ENCODE data around the gene ZNF230. TPM values are rescaled to one million over a fixed set of nuclear protein-coding genes. Genes with fewer than 3 reads are reported as not detected.
A peak's percentile ranks its signal among the peaks of the same experiment; 100 is the strongest.

The ZNF230 gene
- polyA plus RNA-seq, 1 donor (not counting 4 experiments of a cell fraction or from before 2014, with no cell fraction given): 2.9 TPM

DNA sequence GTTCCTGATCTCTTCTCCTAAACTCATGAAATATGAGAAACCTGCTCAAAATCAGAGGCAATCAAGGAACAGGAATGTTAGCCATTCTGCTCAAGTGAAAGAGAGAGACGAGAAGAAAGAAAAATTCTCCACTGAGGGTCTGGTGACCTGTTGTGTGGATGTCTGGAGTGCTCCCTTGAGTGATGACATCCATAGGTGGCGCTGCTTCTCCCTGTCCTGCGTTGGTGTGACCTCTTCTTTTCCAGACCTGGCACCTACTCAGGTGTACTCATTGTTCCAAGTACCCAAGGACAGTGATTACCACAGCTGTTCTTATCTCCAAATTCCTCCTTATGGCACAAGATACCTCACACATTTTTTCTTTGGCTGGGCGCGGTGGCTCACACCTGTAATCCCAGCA, 53.1 kb downstream of the ZNF230 start:
- Histone ChIP-seq H3K4me2 (ENCODE audit: control insufficient read depth, extremely low read depth, insufficient read depth, low read depth, low read length) (no peak overlapping the region), H4K20me1 (ENCODE audit: control insufficient read depth, extremely low read depth, insufficient read depth, low read length) (no peaks in the 10 kb centered on the region), H3K27me3 (ENCODE audit: control insufficient read depth, extremely low read depth, insufficient read depth, low read length) (no peaks in the 10 kb centered on the region), H3K9me1 (ENCODE audit: control insufficient read depth, extremely low read depth, insufficient read depth, low read length) (no peaks in the 10 kb centered on the region), H3K4me3 (ENCODE audit: control insufficient read depth in 2 of 3, extremely low read depth in 1 of 3, insufficient read depth in 2 of 3, low read depth in 1 of 3, low read length in 3 of 3) (no peak overlapping the region), H2AFZ (ENCODE audit: control insufficient read depth, low read length) (no peak overlapping the region), H3K9me3 (ENCODE audit: control insufficient read depth, low read depth, low read length) (no peaks in the 10 kb centered on the region), H3K4me1 (ENCODE audit: control insufficient read depth, extremely low read depth, insufficient read depth, low read length) (peaks cover 5% of the 10 kb centered on the region), H3K27ac (ENCODE audit: control insufficient read depth, insufficient read depth, low read length) (no peak overlapping the region), H3K36me3 (ENCODE audit: control insufficient read depth in 2 of 2, extremely low read depth in 1 of 2, insufficient read depth in 2 of 2, low read length in 2 of 2) (peaks cover 3 to 5% of the 10 kb centered on the region in 2 experiments), H3K79me2 (ENCODE audit: control insufficient read depth, insufficient read depth, low read length) (peaks cover 3% of the 10 kb centered on the region), H3K9ac (ENCODE audit: control insufficient read depth, extremely low read depth, insufficient read depth, low read length) (no peak overlapping the region)
- no peak for TF ChIP-seq EZH2 (IDR thresholded peaks at IDR 0.05; ENCODE audit: low read length)
- TF ChIP-seq, protein P1, sequence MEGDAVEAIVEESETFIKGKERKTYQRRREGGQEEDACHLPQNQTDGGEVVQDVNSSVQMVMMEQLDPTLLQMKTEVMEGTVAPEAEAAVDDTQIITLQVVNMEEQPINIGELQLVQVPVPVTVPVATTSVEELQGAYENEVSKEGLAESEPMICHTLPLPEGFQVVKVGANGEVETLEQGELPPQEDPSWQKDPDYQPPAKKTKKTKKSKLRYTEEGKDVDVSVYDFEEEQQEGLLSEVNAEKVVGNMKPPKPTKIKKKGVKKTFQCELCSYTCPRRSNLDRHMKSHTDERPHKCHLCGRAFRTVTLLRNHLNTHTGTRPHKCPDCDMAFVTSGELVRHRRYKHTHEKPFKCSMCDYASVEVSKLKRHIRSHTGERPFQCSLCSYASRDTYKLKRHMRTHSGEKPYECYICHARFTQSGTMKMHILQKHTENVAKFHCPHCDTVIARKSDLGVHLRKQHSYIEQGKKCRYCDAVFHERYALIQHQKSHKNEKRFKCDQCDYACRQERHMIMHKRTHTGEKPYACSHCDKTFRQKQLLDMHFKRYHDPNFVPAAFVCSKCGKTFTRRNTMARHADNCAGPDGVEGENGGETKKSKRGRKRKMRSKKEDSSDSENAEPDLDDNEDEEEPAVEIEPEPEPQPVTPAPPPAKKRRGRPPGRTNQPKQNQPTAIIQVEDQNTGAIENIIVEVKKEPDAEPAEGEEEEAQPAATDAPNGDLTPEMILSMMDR (optimal IDR thresholded peaks at IDR 0.05 in 1 of 3, IDR thresholded peaks at IDR 0.05 in 1 of 3, conservative IDR thresholded peaks at IDR 0.05 in 1 of 3; ENCODE audit: extremely low read depth in 1 of 3, insufficient read depth in 2 of 3, low read length in 3 of 3): peak in 1 of 3 experiments; percentile 23
- dilution Hi-C loops (cut with MboI; ENCODE audit: extremely low pct_ligation_motif_present, low sequenced_read_pairs): no loop called here
- no peak for FAIRE-seq
- no peak for DNase-seq (ENCODE audit: low read depth, low spot score)

DNA sequence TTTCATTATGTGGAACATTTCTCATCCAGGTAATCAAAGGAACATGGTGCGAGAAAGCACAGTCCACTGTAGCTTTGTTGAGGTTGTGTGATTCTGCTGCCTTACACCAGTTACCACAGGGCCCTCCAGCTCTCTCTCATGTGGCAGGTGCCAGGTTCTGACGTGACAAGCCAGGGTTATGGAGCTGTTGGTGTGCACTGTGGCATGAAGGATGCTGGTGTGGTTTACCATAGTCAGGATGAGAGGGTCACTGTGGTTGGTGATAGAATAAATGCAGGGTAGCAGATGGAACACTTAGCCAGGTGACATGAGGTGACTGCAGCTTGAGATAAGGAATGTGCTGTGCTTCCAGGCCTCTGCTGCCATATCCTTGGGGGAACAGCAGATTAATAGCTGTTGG, 56.5 kb downstream of the ZNF230 start:
- Histone ChIP-seq H4K20me1 (ENCODE audit: control insufficient read depth, extremely low read depth, insufficient read depth, low read length) (no peaks in the 10 kb centered on the region), H3K9me1 (ENCODE audit: control insufficient read depth, extremely low read depth, insufficient read depth, low read length) (no peaks in the 10 kb centered on the region), H3K36me3 (ENCODE audit: control insufficient read depth in 2 of 2, extremely low read depth in 1 of 2, insufficient read depth in 2 of 2, low read length in 2 of 2) (peaks cover 6 to 10% of the 10 kb centered on the region in 2 experiments), H3K4me2 (ENCODE audit: control insufficient read depth, extremely low read depth, insufficient read depth, low read depth, low read length) (no peak overlapping the region), H2AFZ (ENCODE audit: control insufficient read depth, low read length) (no peak overlapping the region), H3K79me2 (ENCODE audit: control insufficient read depth, insufficient read depth, low read length) (no peaks in the 10 kb centered on the region), H3K27me3 (ENCODE audit: control insufficient read depth, extremely low read depth, insufficient read depth, low read length) (no peaks in the 10 kb centered on the region), H3K4me3 (ENCODE audit: control insufficient read depth in 2 of 3, extremely low read depth in 1 of 3, insufficient read depth in 2 of 3, low read depth in 1 of 3, low read length in 3 of 3) (no peak overlapping the region), H3K4me1 (ENCODE audit: control insufficient read depth, extremely low read depth, insufficient read depth, low read length) (no peaks in the 10 kb centered on the region), H3K27ac (ENCODE audit: control insufficient read depth, insufficient read depth, low read length) (no peak overlapping the region), H3K9ac (ENCODE audit: control insufficient read depth, extremely low read depth, insufficient read depth, low read length) (no peak overlapping the region), H3K9me3 (ENCODE audit: control insufficient read depth, low read depth, low read length) (no peaks in the 10 kb centered on the region)
- dilution Hi-C loops (cut with MboI; ENCODE audit: extremely low pct_ligation_motif_present, low sequenced_read_pairs): no loop called here
- FAIRE-seq (no peak), DNase-seq (ENCODE audit: low read depth, low spot score) (no peak)
- TF ChIP-seq, protein P1 (optimal IDR thresholded peaks at IDR 0.05 in 1 of 3, IDR thresholded peaks at IDR 0.05 in 1 of 3, conservative IDR thresholded peaks at IDR 0.05 in 1 of 3; ENCODE audit: extremely low read depth in 1 of 3, insufficient read depth in 2 of 3, low read length in 3 of 3): no peak
- TF ChIP-seq EZH2 (IDR thresholded peaks at IDR 0.05; ENCODE audit: low read length): no peak

Data from keratinocyte (primary cell).